Measurements from ENCODE around the gene RPS27L.

Gene RPS27L

GRCh38 chr15:63157118-63157843 is at the start of gene RPS27L:
TSS of gene RPS27L (minus strand) at chr15:63157477. CDS start at chr15:63157405, 72 bp downstream.
- DNase-seq, result peak; percentile 38

- no peak for DNase-seq
Measured at GRCh38 chr15:63206079-63206478, 48.8 kb upstream of the RPS27L start.

GRCh38 chr15:63203451-63204090 is 46.3 kb upstream of the RPS27L start:
- DNase-seq, result no peak

GRCh38 chr15:63202861-63203260 is 45.6 kb upstream of the RPS27L start:
- DNase-seq, result no peak

- no peak for DNase-seq
Measured at GRCh38 chr15:63200464-63201249, 43.4 kb upstream of the RPS27L start.

- DNase-seq, result peak; percentile 16
Measured at GRCh38 chr15:63198371-63199250, 41.3 kb upstream of the RPS27L start.

- no peak for DNase-seq
Measured at GRCh38 chr15:63197626-63198025, 40.3 kb upstream of the RPS27L start.

- DNase-seq, result no peak
Measured at GRCh38 chr15:63196842-63197241, 39.6 kb upstream of the RPS27L start.

GRCh38 chr15:63195569-63196015 is 38.3 kb upstream of the RPS27L start:
- DNase-seq, result no peak

GRCh38 chr15:63194880-63195568 is 37.7 kb upstream of the RPS27L start:
- DNase-seq, result no peak

GRCh38 chr15:63194302-63194701 is 37.0 kb upstream of the RPS27L start:
- no peak for DNase-seq

- no peak for DNase-seq
Measured at GRCh38 chr15:63192619-63193206, 35.4 kb upstream of the RPS27L start.

- DNase-seq, result no peak
Measured at GRCh38 chr15:63191895-63192618, 34.8 kb upstream of the RPS27L start.

- no peak for DNase-seq
Measured at GRCh38 chr15:63190769-63191649, 33.7 kb upstream of the RPS27L start.

GRCh38 chr15:63189941-63190768 is 32.9 kb upstream of the RPS27L start:
- no peak for DNase-seq

GRCh38 chr15:63188926-63189871 is 31.9 kb upstream of the RPS27L start, which contains the start of gene RAB8B:
TSS of gene RAB8B (plus strand) at chr15:63189606. CDS start at chr15:63189625, 19 bp downstream.
- peak; percentile 85 for DNase-seq

GRCh38 chr15:63188247-63188925 is 31.1 kb upstream of the RPS27L start:
- DNase-seq, result no peak
